Measurements from ENCODE around the gene KRTAP17-1. TPM values are rescaled to one million over a fixed set of nuclear protein-coding genes. Genes with fewer than 3 reads are reported as not detected.

The KRTAP17-1 gene
- total RNA-seq, 2 donors from 2014 or later: not detected

- H3K4me3 Mint-ChIP-seq: no peak within 1 kb of the TSS
- no peaks in the 10 kb centered on the region for H3K4me1 Mint-ChIP-seq
- H3K27me3 Mint-ChIP-seq: peaks cover 18% of the 10 kb centered on the region
- H3K9me3 Mint-ChIP-seq: no peaks in the 10 kb centered on the region
- H3K36me3 Mint-ChIP-seq (ENCODE audit: low read depth): no peaks in the 10 kb centered on the region
- no peak within 1 kb of the TSS for H3K27ac Mint-ChIP-seq
- ATAC-seq (replicated peaks): no peak
Measured at GRCh38 chr17:41265078-41265477, 50.4 kb downstream of the KRTAP17-1 start, which contains the start of gene KRTAP9-6. TSS of gene KRTAP9-6 (plus strand) at chr17:41265378. CDS start at chr17:41265378, 0 bp downstream.

Other genes with a start within 250 kb of the KRTAP17-1 start
- gene KRTAP2-4, start 249.8 kb downstream of the KRTAP17-1 start, total RNA-seq: not detected
- not detected for gene KRTAP4-7, start 231.6 kb downstream of the KRTAP17-1 start, total RNA-seq
- not detected for gene KRTAP4-8, start 217.6 kb downstream of the KRTAP17-1 start, total RNA-seq
- not detected for gene KRTAP4-16, start 213.5 kb downstream of the KRTAP17-1 start, total RNA-seq
- not detected for gene KRTAP4-9, start 210.3 kb downstream of the KRTAP17-1 start, total RNA-seq
- not detected for gene KRTAP4-11, start 197.3 kb downstream of the KRTAP17-1 start, total RNA-seq
- not detected for gene KRTAP4-12, start 191.5 kb downstream of the KRTAP17-1 start, total RNA-seq
- not detected for gene KRTAP4-6, start 175.2 kb downstream of the KRTAP17-1 start, total RNA-seq
- gene KRTAP4-5, start 165.9 kb downstream of the KRTAP17-1 start, total RNA-seq: not detected
- gene KRTAP4-4, start 155.0 kb downstream of the KRTAP17-1 start, total RNA-seq: not detected
- gene KRTAP4-3, start 147.5 kb downstream of the KRTAP17-1 start, total RNA-seq: not detected
- gene KRTAP4-2, start 137.5 kb downstream of the KRTAP17-1 start, total RNA-seq: not detected
- not detected for gene KRTAP4-1, start 130.8 kb downstream of the KRTAP17-1 start, total RNA-seq
- gene KRTAP9-1, start 125.8 kb downstream of the KRTAP17-1 start, total RNA-seq: not detected
- not detected for gene KRTAP9-2, start 89.1 kb downstream of the KRTAP17-1 start, total RNA-seq
- gene KRTAP9-3, start 83.3 kb downstream of the KRTAP17-1 start, total RNA-seq: not detected
- gene KRTAP9-8, start 77.7 kb downstream of the KRTAP17-1 start, total RNA-seq: not detected
- gene KRTAP9-4, start 66.0 kb downstream of the KRTAP17-1 start, total RNA-seq: not detected
- not detected for gene KRTAP9-9, start 60.3 kb downstream of the KRTAP17-1 start, total RNA-seq
- not detected for gene KRTAP9-6, start 50.3 kb downstream of the KRTAP17-1 start, total RNA-seq
- gene KRTAP9-7, start 40.0 kb downstream of the KRTAP17-1 start, total RNA-seq: not detected
- gene KRTAP29-1, start 12.9 kb downstream of the KRTAP17-1 start, total RNA-seq: not detected
- under 1 TPM; 0.15 to 0.26 TPM for gene KRTAP16-1, start 6.4 kb downstream of the KRTAP17-1 start, total RNA-seq
- gene KRT33A, start 35.1 kb upstream of the KRTAP17-1 start, total RNA-seq: not detected
- not detected for gene KRT33B, start 54.1 kb upstream of the KRTAP17-1 start, total RNA-seq
- not detected for gene KRT34, start 66.6 kb upstream of the KRTAP17-1 start, total RNA-seq
- gene KRT31, start 81.9 kb upstream of the KRTAP17-1 start, total RNA-seq: not detected
- not detected for gene KRT37, start 108.9 kb upstream of the KRTAP17-1 start, total RNA-seq
- not detected for gene KRT38, start 125.3 kb upstream of the KRTAP17-1 start, total RNA-seq
- not detected for gene KRT32, start 151.7 kb upstream of the KRTAP17-1 start, total RNA-seq
- not detected for gene KRT35, start 165.4 kb upstream of the KRTAP17-1 start, total RNA-seq
- gene KRT36, start 174.2 kb upstream of the KRTAP17-1 start, total RNA-seq: not detected
- not detected for gene KRT13, start 189.9 kb upstream of the KRTAP17-1 start, total RNA-seq
- gene KRT15, start 203.2 kb upstream of the KRTAP17-1 start, total RNA-seq: not detected
- gene KRT19, start 212.6 kb upstream of the KRTAP17-1 start, total RNA-seq: not detected

Data from activated T-helper 17 cell treated with anti-CD3 and anti-CD28 coated beads, Interleukin-2, amount 50 U/mL, for 72 hours (primary cell).